Pancreas (tissue), 10 donors: Measurements from ENCODE around the gene TGM3. TPM values are rescaled to one million over a fixed set of nuclear protein-coding genes. Genes with fewer than 3 reads are reported as not detected.

Experiments used
- ATAC-seq, 4 donors: fragments of 200-7000 bp; cut with Tn5 transposase; one replicate each; pipeline versions ENCODE4 v1.8.0 to v1.9.1; 2020; ENCODE audit warnings: mild to moderate bottlenecking in 4 of 4, moderate library complexity in 4 of 4
- DNase-seq, 6 donors: peaks; one replicate each; pipeline ENCODE4 v3.0.0-alpha.2; 2020
- FAIRE-seq: peaks from 2 replicates; lab custom pipeline; 2012; peaks lifted over from hg19 to GRCh38; lab: Jason Lieb, UNC
- H3K27ac ChIP-seq, 4 donors: fragments of 200-600 bp; sonication (generic); 1 replicate in 3 of 4; 2 replicates in 1 of 4; pipeline versions ENCODE4 v1.5.0 to v1.8.0; 2020
- H3K27me3 ChIP-seq, 4 donors: fragments of 200-600 bp; one replicate each; pipeline ENCODE4 v1.8.0; 2021
- H3K36me3 ChIP-seq, 3 donors: fragments of 200-600 bp; sonication (generic) in 1 of 3; one replicate each; pipeline versions ENCODE4 v1.5.0 to v1.8.0; 2020 to 2021
- H3K4me1 ChIP-seq, 3 donors: fragments of 200-600 bp; one replicate each; pipeline ENCODE4 v1.8.0; 2021
- H3K4me3 ChIP-seq, 4 donors: fragments of 200-600 bp; sonication (generic) in 2 of 4; one replicate each; pipeline versions ENCODE4 v1.5.0 to v1.8.0; 2020 to 2021
- H3K9me3 ChIP-seq, 4 donors: fragments of 200-600 bp; one replicate each; pipeline ENCODE4 v1.8.0; 2021
- WGBS, 2 donors: extraction: QIAGEN DNeasy Blood & Tissue Kit; methylation state at CpG; one replicate each; pipeline ENCODE4 v1.1.7; 2013; 5-methylcytosine and 5-hydroxymethylcytosine counted together
- intact Hi-C, 3 donors: fragments of 100-400 bp; cut with DNase I; formaldehyde crosslinking; loops; one replicate each; pipeline versions ENCODE4 v1.11.1 to v1.14.2; 2022
- polyA plus RNA-seq, 2 donors: library from polyadenylated mRNA; stranded (reverse); fragments of 200-250 nt; gene quantifications; one replicate each; pipeline ENCODE4 v1.2.3, GENCODE V29; 2013
- total RNA-seq, 6 donors: library from RNA; stranded (reverse); fragmentation: NEBNext Ultra II Directional in 4 of 6; extraction: Animal tissue kit (Norgen Biotek cat#: 25700) in 4 of 6; gene quantifications; one replicate each; pipeline versions ENCODE4 v1.2.1 to v1.2.4, GENCODE V29; 2021 to 2023
- TF ChIP-seq, protein P1 (sequence below), 4 donors: fragments of 200-600 bp; sonication (generic) in 3 of 4; IDR thresholded peaks; one replicate each; pipeline versions ENCODE4 v1.5.0 to v1.8.0; 2021; ENCODE audit warnings: antibody characterized with exemption in 4 of 4
- donor health status: healthy with polysubstance abuse.
- donor health status: DM: no; HTN: no; CAD: no; lungs with moderate emphysema.
- donor health status: DM: no; HTN: no; CAD: no.
- donor health status: control.
- donor health status: control.
- donor health status: Bipolar disorder and iron deficiency.
- donor health status: DM: yes; HTN: yes; CAD: no.
- donor health status: DM: no; HTN: no; CAD: no.
- donor health status: DM: no; HTN: no; CAD: no.
- donor health status: DM: yes; HTN: yes; CAD: no.

TGM3 gene
- total and polyA plus RNA-seq, 8 donors = 0.06 to 0.40 (median 0.31) TPM; not detected in 3

- DNase-seq (no peak), FAIRE-seq (no peak), ATAC-seq (no peak)
- Histone ChIP-seq H3K27ac (peak overlapping the region in 2 of 4 donors; percentile 47 to 57), H3K4me3 (no peak overlapping the region), H3K27me3 (no peaks in the 10 kb centered on the region), H3K9me3 (no peaks in the 10 kb centered on the region), H3K4me1 (no peaks in the 10 kb centered on the region), H3K36me3 (no peaks in the 10 kb centered on the region)
- intact Hi-C loops = no loop called here
- TF ChIP-seq, protein P1, sequence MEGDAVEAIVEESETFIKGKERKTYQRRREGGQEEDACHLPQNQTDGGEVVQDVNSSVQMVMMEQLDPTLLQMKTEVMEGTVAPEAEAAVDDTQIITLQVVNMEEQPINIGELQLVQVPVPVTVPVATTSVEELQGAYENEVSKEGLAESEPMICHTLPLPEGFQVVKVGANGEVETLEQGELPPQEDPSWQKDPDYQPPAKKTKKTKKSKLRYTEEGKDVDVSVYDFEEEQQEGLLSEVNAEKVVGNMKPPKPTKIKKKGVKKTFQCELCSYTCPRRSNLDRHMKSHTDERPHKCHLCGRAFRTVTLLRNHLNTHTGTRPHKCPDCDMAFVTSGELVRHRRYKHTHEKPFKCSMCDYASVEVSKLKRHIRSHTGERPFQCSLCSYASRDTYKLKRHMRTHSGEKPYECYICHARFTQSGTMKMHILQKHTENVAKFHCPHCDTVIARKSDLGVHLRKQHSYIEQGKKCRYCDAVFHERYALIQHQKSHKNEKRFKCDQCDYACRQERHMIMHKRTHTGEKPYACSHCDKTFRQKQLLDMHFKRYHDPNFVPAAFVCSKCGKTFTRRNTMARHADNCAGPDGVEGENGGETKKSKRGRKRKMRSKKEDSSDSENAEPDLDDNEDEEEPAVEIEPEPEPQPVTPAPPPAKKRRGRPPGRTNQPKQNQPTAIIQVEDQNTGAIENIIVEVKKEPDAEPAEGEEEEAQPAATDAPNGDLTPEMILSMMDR (IDR thresholded peaks at IDR 0.05) = no peak
Measured at GRCh38 chr20:2300002-2300401, 4.2 kb downstream of the TGM3 start.

DNA sequence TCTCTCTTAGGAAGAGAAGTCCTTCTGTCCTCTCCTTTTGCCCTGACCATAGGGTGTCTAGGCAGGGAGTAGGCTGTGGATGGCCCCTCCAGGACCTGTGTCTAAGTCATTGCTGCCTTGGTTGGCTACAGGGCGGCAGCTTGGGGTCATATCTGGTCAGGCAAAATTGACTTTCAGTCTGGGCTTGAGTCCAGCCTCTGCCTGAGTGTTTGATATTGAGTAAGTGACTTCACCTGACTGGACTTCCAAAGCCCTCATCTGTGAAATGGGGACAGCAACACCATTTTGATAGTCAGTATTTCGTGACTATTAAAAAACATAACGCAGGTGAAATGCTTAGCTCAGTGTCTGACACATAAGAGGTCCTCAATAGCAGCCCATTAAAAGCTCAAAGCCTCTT is 4.6 kb downstream of the TGM3 start:
- Histone ChIP-seq H3K27ac (peak overlapping the region in 2 of 4 donors; percentile 47 to 57), H3K4me3 (no peak overlapping the region), H3K9me3 (no peaks in the 10 kb centered on the region), H3K4me1 (no peaks in the 10 kb centered on the region), H3K27me3 (no peaks in the 10 kb centered on the region), H3K36me3 (no peaks in the 10 kb centered on the region)
- peak in 3 of 4 donors; percentile 37 to 42 (median 41) for ATAC-seq
- TF ChIP-seq, protein P1 (IDR thresholded peaks at IDR 0.05) = no peak
- FAIRE-seq = no peak
- intact Hi-C loops = no loop called here
- no peak for DNase-seq
- 39 to 53% methylated on average over 3 of the region's 3 CpGs for WGBS, 2 donors

DNA sequence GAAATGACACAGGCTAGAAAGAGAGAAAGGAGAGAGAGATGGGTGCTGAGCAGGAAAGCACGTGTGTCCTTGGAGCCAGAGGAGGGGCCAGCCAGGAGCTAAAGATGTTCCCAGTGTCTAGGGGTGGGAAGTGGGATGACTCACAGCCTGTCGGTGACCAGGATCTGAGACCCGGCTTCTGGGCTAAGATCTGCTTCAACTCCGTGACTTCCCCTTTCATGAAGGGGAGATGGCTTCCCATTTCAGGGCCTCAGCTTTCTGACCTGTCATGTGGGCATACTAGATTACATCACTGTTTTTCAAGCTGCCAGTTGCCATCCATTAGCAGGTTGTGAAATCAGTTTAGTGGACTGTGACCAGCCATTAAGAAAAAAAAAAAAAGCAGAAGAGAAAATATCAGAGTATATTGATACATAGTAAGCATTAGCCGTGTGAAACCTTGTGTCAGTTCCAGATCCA is 5.4 kb downstream of the TGM3 start:
- FAIRE-seq (no peak), DNase-seq (peak in 1 of 6 donors; percentile 65)
- H3K27ac ChIP-seq = peak overlapping the region in 2 of 4 donors; percentile 47 to 57

GRCh38 chr20:2302384-2303060 is 6.7 kb downstream of the TGM3 start:
- Histone ChIP-seq H3K4me3 (no peak overlapping the region), H3K36me3 (no peaks in the 10 kb centered on the region), H3K27ac (no peak overlapping the region), H3K4me1 (no peaks in the 10 kb centered on the region), H3K27me3 (no peaks in the 10 kb centered on the region), H3K9me3 (no peaks in the 10 kb centered on the region)
- 69 to 72% methylated on average over 9 of the region's 9 CpGs for WGBS, 2 donors
- TF ChIP-seq, protein P1 (IDR thresholded peaks at IDR 0.05) = no peak
- no peak for DNase-seq
- no peak for ATAC-seq
- no peak for FAIRE-seq
- intact Hi-C loops = no loop called here

More for the DNA sequence above, 5.4 kb downstream of the TGM3 start:
- intact Hi-C loops = no loop called here
- Histone ChIP-seq H3K4me1 (no peaks in the 10 kb centered on the region), H3K27me3 (no peaks in the 10 kb centered on the region), H3K4me3 (no peak overlapping the region), H3K36me3 (no peaks in the 10 kb centered on the region), H3K9me3 (no peaks in the 10 kb centered on the region)
- WGBS, 2 donors = 54 to 59% methylated on average over 5 of the region's 5 CpGs
- ATAC-seq = peak in 3 of 4 donors; percentile 8 to 80 (median 70)
- TF ChIP-seq, protein P1 (IDR thresholded peaks at IDR 0.05) = no peak

GRCh38 chr20:2303673-2304072 is 7.9 kb downstream of the TGM3 start:
- peak in 1 of 4 donors; percentile 34 for ATAC-seq
- no peaks in the 10 kb centered on the region for H3K27me3 ChIP-seq
- TF ChIP-seq, protein P1 (IDR thresholded peaks at IDR 0.05) = no peak

More at GRCh38 chr20:2303673-2304072, 7.9 kb downstream of the TGM3 start:
- no peaks in the 10 kb centered on the region for H3K4me1 ChIP-seq
- H3K36me3 ChIP-seq = no peaks in the 10 kb centered on the region
- H3K4me3 ChIP-seq = no peak overlapping the region
- H3K27ac ChIP-seq = no peak overlapping the region
- H3K9me3 ChIP-seq = no peaks in the 10 kb centered on the region
- intact Hi-C loops = no loop called here
- no peak for DNase-seq
- no peak for FAIRE-seq
- 43 to 52% methylated on average over 6 of the region's 6 CpGs for WGBS, 2 donors
